ENCODE measurements around the gene MLLT3.

MLLT3 gene

DNA sequence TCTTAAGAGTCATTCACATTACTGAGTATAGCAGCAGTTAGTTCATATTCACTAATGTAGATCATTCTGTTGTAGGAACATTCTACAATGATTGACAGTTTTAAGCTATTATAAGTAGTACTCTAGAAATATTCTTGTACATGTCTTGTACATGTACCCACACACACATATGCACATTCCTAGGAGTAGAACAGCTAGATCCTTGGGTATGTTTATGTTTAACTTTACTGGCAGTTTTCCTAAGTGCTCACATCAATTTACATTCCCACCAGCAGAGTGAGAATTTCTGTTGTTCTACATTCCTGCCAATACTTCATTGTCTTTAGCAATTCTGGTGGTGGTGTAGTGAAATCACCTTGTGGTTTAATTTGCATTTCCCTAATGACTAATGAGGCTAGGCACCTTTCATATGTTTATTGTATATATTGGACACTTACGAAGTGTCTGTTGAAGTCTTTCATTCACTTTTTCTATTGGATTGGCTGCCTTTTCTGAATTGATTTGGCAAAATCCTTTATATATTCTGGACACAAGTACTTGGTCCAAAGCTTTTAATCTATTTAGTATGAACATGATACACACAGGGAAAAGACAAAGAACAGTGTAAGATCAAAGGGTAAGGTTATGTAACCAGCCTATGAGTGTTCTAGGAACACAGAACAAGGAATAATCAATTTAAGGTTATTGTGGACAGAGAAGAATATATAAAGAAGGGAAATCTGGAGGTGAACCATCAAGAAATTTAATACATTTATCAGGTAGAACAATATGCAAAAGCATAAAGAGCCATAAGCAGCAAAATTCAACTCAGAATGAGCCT lies 95.6 kb downstream of the MLLT3 start:
- POLR2A ChIA-PET: no interaction called here
- no peak for DNase-seq (ENCODE audit: extremely low spot score)
- TF ChIP-seq, protein P1, sequence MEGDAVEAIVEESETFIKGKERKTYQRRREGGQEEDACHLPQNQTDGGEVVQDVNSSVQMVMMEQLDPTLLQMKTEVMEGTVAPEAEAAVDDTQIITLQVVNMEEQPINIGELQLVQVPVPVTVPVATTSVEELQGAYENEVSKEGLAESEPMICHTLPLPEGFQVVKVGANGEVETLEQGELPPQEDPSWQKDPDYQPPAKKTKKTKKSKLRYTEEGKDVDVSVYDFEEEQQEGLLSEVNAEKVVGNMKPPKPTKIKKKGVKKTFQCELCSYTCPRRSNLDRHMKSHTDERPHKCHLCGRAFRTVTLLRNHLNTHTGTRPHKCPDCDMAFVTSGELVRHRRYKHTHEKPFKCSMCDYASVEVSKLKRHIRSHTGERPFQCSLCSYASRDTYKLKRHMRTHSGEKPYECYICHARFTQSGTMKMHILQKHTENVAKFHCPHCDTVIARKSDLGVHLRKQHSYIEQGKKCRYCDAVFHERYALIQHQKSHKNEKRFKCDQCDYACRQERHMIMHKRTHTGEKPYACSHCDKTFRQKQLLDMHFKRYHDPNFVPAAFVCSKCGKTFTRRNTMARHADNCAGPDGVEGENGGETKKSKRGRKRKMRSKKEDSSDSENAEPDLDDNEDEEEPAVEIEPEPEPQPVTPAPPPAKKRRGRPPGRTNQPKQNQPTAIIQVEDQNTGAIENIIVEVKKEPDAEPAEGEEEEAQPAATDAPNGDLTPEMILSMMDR (IDR thresholded peaks at IDR 0.05; ENCODE audit: control extremely low read depth, extremely low read depth, low read depth, missing control alignments): no peak
- CTCF ChIA-PET: interaction anchor here (0.6 to 1.6 kb wide), 6 partner anchors 9 to 75 kb away, joined by 3 to 5 read pairs (median 4); no protein-coding TSS in a partner anchor

DNA sequence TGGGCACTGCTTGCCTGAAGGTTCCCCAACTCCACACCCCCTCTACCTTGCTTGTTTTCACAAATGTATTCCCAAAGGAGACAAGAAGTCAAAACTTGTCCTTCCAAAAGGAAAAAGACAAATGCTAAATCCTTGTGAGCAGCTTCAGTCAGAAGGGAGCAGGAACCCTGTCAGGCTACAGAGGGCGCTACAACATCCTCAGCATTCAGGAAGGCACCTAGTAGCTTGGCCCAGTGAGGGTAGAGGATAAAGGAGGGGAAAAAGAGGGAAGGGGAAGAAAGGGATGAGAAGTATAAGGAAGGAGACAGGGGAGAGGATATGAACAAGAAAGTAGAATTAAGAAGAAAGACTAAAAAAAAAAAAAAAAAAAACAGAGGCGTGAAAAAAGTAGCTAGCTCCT lies 97.5 kb downstream of the MLLT3 start:
- POLR2A ChIA-PET: no interaction called here
- no peak for DNase-seq (ENCODE audit: extremely low spot score)
- TF ChIP-seq, protein P1 (IDR thresholded peaks at IDR 0.05; ENCODE audit: control extremely low read depth, extremely low read depth, low read depth, missing control alignments): peak; percentile 26
- CTCF ChIA-PET: interaction anchor here (0.8 to 5.3 kb wide), 10 partner anchors 8 to 410 kb away, joined by 3 to 25 read pairs (median 3); no protein-coding TSS in a partner anchor

DNA sequence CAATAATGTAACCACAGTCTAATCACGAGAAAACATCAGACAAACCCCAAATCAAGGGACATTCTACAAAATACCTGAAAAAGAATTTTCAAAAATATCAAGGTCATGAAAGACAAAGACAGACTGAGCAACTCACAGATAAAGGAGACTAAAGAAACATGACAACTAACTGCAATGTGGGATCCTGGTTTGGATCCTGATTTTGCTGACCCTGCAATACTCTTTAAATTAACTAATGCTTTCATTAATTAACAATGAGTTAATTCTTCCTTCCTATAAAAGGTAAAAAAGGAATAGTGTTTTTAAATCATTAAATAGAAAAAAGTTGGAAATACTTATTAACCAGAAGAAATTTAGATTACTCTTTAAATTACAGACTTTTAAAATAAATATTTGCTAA lies 103.6 kb downstream of the MLLT3 start:
- CTCF ChIA-PET: no interaction called here
- TF ChIP-seq, protein P1 (IDR thresholded peaks at IDR 0.05; ENCODE audit: control extremely low read depth, extremely low read depth, low read depth, missing control alignments): no peak
- POLR2A ChIA-PET: no interaction called here
- DNase-seq (ENCODE audit: extremely low spot score): no peak

DNA sequence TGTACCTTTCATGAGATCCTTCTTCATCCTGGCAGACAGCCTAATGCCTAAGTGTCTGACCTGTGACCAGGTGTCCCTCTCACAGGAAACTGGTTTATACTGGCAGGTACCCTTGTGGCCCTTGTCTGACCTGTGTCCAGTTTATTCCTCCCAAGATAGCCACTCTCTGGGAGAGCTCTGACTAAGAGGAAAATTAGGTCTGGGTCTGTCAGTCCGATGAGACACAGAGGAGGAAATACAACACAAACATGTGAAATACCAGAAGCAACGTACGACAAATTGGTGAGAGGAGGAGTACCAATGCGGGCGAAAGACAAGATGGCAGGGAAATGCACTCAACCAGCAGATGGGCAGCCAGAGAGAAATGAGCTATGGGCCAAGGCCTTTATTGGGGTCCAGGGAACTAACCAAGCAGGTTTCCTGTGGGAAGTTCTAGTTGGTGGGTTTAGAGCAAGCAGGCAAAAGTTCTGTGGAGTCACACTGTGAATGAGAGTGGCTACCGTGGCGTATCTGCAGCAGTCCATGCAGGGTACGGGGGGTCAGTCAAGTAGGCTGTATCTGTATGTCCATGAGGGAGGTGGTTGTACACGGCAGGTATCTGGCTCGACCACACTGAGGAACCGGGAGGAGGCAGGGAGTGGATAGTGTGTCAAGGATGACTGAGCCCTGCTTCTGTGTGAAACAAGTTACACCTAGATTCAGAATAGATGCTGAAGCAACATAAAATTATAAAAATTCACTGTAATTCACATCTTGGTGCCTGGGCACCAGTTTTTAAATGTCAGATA lies 109.0 kb downstream of the MLLT3 start:
- ChIA-PET CTCF (interaction anchor here (1.2 to 1.5 kb wide), 2 partner anchors 9 to 13 kb away, joined by 3 to 4 read pairs; no protein-coding TSS in a partner anchor), POLR2A (no interaction called here)
- no peak for DNase-seq (ENCODE audit: extremely low spot score)
- TF ChIP-seq, protein P1 (IDR thresholded peaks at IDR 0.05; ENCODE audit: control extremely low read depth, extremely low read depth, low read depth, missing control alignments): no peak

DNA sequence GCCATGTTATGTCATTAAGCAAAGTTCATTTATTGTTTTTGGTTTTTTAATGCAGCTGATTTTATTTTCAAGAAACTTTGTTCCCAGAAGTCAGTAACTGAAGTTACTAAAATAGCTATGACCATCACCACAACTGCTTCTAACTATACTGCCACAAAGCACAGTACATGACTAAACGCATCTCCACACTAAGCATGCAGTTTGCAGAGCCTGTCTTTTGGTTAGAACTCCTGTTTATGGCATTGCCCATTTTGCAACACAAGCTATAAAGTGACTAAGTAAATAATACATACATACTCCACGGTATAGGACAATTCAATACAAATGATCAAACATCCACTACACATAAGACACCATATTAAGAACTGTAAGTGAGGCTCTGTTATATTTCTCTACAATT lies 109.7 kb downstream of the MLLT3 start:
- CTCF ChIA-PET: interaction anchor here (1.0 to 1.5 kb wide), 3 partner anchors 10 to 22 kb away, joined by 3 to 4 read pairs (median 3); no protein-coding TSS in a partner anchor

DNA sequence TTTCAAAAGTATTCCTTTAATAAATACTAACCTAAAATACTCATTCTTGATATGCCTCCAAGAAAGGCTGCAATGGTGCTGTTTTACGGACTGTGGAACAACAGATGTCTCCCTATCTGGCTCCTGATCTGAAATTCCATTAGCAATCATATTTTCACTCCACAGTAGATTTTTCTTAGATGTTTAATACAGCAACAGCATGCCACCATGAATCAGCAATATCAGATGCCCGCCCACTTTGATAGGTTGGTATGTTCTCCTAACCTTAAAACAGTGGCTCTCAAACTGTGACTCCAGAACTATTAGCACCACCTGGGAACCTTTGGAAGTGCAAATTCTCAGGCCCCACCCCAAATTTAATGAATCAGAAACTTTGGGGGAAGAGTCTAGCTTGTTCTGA lies 110.2 kb downstream of the MLLT3 start:
- ChIA-PET POLR2A (no interaction called here), CTCF (interaction anchor here (1.0 to 1.5 kb wide), 3 partner anchors 11 to 22 kb away, joined by 3 to 4 read pairs (median 3); no protein-coding TSS in a partner anchor)
- TF ChIP-seq, protein P1 (IDR thresholded peaks at IDR 0.05; ENCODE audit: control extremely low read depth, extremely low read depth, low read depth, missing control alignments): no peak
- no peak for DNase-seq (ENCODE audit: extremely low spot score)

More for the DNA sequence above, 109.7 kb downstream of the MLLT3 start:
- POLR2A ChIA-PET: no interaction called here
- TF ChIP-seq, protein P1 (IDR thresholded peaks at IDR 0.05; ENCODE audit: control extremely low read depth, extremely low read depth, low read depth, missing control alignments): no peak
- DNase-seq (ENCODE audit: extremely low spot score): no peak
